ENCODE results near the gene PPP6R2.
A peak's percentile ranks its signal among the peaks of the same experiment; 100 is the strongest.

Gene PPP6R2

GRCh38 chr22:50422046-50422445 lies 78.9 kb downstream of the PPP6R2 start:
- no peak overlapping the region for H3K4me3 ChIP-seq (ENCODE audit: low read depth, low read length)
- 0 out of 2 replicates have a peak overlapping the region, but pooled peaks have one; percentile 9 for H3K27ac ChIP-seq (ENCODE audit: extremely low read depth, low read depth, low read length)
- no peaks in the 10 kb centered on the region for H3K4me1 ChIP-seq (ENCODE audit: control insufficient read depth, insufficient read depth, low read length)
- ChIA-PET POLR2A (no interaction called here), CTCF (interaction anchor here (0.6 kb wide), 1 partner anchor 263 kb away, joined by 3 read pairs; no protein-coding TSS in a partner anchor)
- peaks cover 47 to 92% of the 10 kb centered on the region in 2 experiments for H3K36me3 ChIP-seq (ENCODE audit: control insufficient read depth in 2 of 2, insufficient read depth in 1 of 2, low read length in 2 of 2)
- no peak for TF ChIP-seq ZNF529 (tag by site-specific recombination; IDR thresholded peaks at IDR 0.05; ENCODE audit: insufficient replicate concordance)
- no peak for TF ChIP-seq ZNF692 (tag by site-specific recombination; IDR thresholded peaks at IDR 0.05)
- TF ChIP-seq ZNF24 (tag by site-specific recombination; IDR thresholded peaks at IDR 0.05) = no peak
- no peaks in the 10 kb centered on the region for H3K9me3 ChIP-seq (ENCODE audit: control insufficient read depth, insufficient read depth, low read depth, low read length)

DNA sequence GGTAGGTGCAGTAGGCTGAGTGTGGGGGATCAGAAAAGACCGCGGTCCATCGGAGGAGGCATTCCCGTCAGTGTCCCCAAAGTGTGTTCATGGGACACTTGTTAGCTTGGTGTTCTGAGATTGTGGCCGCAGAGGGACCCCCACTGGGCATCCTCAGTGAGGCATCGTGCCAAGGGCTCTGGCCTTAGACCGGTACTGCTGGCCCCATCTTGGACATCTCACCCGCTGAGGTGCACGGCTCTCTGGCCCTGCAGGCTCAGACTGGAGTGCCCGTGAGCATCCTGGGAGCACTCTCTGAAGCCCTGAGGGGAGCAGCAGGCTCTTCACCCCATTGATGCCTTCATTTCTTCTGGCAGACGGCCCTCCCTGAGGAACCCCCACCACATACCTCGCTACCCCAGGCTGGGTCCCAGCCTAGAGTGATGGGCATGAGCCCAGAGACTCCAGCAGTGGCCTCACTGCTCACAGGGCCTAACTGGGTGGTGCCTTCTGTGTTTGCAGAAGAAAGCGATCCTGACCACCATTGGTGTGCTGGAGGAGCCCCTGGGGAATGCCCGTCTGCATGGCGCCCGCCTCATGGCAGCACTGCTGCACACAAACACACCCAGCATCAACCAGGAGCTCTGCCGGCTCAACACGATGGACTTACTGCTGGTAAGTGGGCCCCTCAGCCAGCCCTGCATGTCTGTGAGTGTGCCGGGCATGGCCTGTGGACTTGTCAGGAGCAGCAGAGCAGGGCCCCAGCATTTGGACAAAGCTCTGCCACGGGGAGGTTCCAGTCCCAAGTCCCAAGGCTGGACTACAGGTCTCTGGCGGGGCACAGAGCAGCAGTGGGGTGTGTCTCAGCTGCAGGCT lies 80.1 kb downstream of the PPP6R2 start:
- ChIA-PET CTCF (interaction anchor here (0.5 to 0.6 kb wide), 3 partner anchors 75 to 199 kb away, joined by 3 read pairs; no protein-coding TSS in a partner anchor), POLR2A (no interaction called here)
- no peaks in the 10 kb centered on the region for H3K9me3 ChIP-seq (ENCODE audit: control insufficient read depth, insufficient read depth, low read depth, low read length)
- no peak overlapping the region for H3K27ac ChIP-seq (ENCODE audit: extremely low read depth, low read depth, low read length)
- peaks cover 52 to 91% of the 10 kb centered on the region in 2 experiments for H3K36me3 ChIP-seq (ENCODE audit: control insufficient read depth in 2 of 2, insufficient read depth in 1 of 2, low read length in 2 of 2)
- no peaks in the 10 kb centered on the region for H3K4me1 ChIP-seq (ENCODE audit: control insufficient read depth, insufficient read depth, low read length)
- TF ChIP-seq ZNF792 (tag by site-specific recombination; IDR thresholded peaks at IDR 0.05) (no peak), ZBTB21 (tag by site-specific recombination; IDR thresholded peaks at IDR 0.05) (no peak), MZF1 (tag by site-specific recombination; IDR thresholded peaks at IDR 0.05; ENCODE audit: borderline replicate concordance) (no peak), GLIS2 (tag by site-specific recombination; IDR thresholded peaks at IDR 0.05) (no peak), ZNF274 (IDR thresholded peaks at IDR 0.05; ENCODE audit: low read length) (no peak), ZNF274 (tag by site-specific recombination; IDR thresholded peaks at IDR 0.05; ENCODE audit: borderline replicate concordance) (no peak), GLI4 (tag by site-specific recombination; IDR thresholded peaks at IDR 0.05) (no peak), ZNF521 (tag by site-specific recombination; IDR thresholded peaks at IDR 0.05) (no peak), TRIM28 (IDR thresholded peaks at IDR 0.05; ENCODE audit: borderline replicate concordance, low read length) (no peak), KLF9 (tag by site-specific recombination; IDR thresholded peaks at IDR 0.05; ENCODE audit: low read depth) (no peak), PBX3 (CRISPR knock-in tag; IDR thresholded peaks at IDR 0.05) (no peak), ZNF416 (tag by site-specific recombination; IDR thresholded peaks at IDR 0.05) (no peak), SETDB1 (IDR thresholded peaks at IDR 0.05; ENCODE audit: insufficient read length, low read length) (no peak), ZBTB26 (tag by site-specific recombination; optimal IDR thresholded peaks at IDR 0.05) (no peak), ZNF654 (tag by site-specific recombination; IDR thresholded peaks at IDR 0.05; ENCODE audit: low read depth) (no peak), ZSCAN23 (tag by site-specific recombination; IDR thresholded peaks at IDR 0.05) (no peak), CTCF (tag by site-specific recombination; IDR thresholded peaks at IDR 0.05) (no peak), ZNF610 (tag by site-specific recombination; IDR thresholded peaks at IDR 0.05; ENCODE audit: borderline replicate concordance) (no peak)
- TF ChIP-seq, protein P1, sequence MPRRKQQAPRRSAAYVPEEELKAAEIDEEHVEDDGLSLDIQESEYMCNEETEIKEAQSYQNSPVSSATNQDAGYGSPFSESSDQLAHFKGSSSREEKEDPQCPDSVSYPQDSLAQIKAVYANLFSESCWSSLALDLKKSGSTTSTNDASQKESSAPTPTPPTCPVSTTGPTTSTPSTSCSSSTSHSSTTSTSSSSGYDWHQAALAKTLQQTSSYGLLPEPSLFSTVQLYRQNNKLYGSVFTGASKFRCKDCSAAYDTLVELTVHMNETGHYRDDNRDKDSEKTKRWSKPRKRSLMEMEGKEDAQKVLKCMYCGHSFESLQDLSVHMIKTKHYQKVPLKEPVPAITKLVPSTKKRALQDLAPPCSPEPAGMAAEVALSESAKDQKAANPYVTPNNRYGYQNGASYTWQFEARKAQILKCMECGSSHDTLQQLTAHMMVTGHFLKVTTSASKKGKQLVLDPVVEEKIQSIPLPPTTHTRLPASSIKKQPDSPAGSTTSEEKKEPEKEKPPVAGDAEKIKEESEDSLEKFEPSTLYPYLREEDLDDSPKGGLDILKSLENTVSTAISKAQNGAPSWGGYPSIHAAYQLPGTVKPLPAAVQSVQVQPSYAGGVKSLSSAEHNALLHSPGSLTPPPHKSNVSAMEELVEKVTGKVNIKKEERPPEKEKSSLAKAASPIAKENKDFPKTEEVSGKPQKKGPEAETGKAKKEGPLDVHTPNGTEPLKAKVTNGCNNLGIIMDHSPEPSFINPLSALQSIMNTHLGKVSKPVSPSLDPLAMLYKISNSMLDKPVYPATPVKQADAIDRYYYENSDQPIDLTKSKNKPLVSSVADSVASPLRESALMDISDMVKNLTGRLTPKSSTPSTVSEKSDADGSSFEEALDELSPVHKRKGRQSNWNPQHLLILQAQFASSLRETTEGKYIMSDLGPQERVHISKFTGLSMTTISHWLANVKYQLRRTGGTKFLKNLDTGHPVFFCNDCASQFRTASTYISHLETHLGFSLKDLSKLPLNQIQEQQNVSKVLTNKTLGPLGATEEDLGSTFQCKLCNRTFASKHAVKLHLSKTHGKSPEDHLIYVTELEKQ (tag by site-specific recombination; IDR thresholded peaks at IDR 0.05; ENCODE audit: borderline replicate concordance) = no peak
- no peak overlapping the region for H3K4me3 ChIP-seq (ENCODE audit: low read depth, low read length)
